Stomach (tissue), 4 donors: ENCODE measurements around the gene FRMPD4.

Experiments used
- EP300 ChIP-seq: sonication (generic); formaldehyde crosslinking; IDR thresholded peaks from one replicate; pipeline ENCODE4 v1.6.1; 2017; ENCODE audit warnings: antibody characterized with exemption
- POLR2A ChIP-seq, 4 donors: fragments of 450-650 bp; IDR thresholded peaks; one replicate each; pipeline ENCODE4 v1.6.1; 2016; ENCODE audit warnings: antibody characterized with exemption in 4 of 4, control low read depth in 2 of 4, mild to moderate bottlenecking in 1 of 4, moderate library complexity in 1 of 4
- TF ChIP-seq, protein P1 (sequence below), 7 experiments: fragments of 450-650 bp in 4 of 7; fragments of 200-600 bp in 3 of 7; sonication (generic) in 3 of 7; IDR thresholded peaks; one replicate each; pipeline ENCODE4 v1.5.1; 2016 to 2019; ENCODE audit warnings: antibody characterized with exemption in 7 of 7, control low read depth in 2 of 7, mild to moderate bottlenecking in 1 of 7

- TF ChIP-seq, protein P1, sequence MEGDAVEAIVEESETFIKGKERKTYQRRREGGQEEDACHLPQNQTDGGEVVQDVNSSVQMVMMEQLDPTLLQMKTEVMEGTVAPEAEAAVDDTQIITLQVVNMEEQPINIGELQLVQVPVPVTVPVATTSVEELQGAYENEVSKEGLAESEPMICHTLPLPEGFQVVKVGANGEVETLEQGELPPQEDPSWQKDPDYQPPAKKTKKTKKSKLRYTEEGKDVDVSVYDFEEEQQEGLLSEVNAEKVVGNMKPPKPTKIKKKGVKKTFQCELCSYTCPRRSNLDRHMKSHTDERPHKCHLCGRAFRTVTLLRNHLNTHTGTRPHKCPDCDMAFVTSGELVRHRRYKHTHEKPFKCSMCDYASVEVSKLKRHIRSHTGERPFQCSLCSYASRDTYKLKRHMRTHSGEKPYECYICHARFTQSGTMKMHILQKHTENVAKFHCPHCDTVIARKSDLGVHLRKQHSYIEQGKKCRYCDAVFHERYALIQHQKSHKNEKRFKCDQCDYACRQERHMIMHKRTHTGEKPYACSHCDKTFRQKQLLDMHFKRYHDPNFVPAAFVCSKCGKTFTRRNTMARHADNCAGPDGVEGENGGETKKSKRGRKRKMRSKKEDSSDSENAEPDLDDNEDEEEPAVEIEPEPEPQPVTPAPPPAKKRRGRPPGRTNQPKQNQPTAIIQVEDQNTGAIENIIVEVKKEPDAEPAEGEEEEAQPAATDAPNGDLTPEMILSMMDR (IDR thresholded peaks at IDR 0.05): no peak
- TF ChIP-seq POLR2A (IDR thresholded peaks at IDR 0.05) (no peak), EP300 (no peak)
These were observed 548.1 kb downstream of the FRMPD4 start for GRCh38 chrX:12686331-12686730.
